Measurements from ENCODE around the gene HEXB. TPM values are rescaled to one million over a fixed set of nuclear protein-coding genes. Genes with fewer than 3 reads are reported as not detected.

Gene HEXB
- total and polyA plus RNA-seq, 2 of the 13 experiments (the other 11 are each of a cell fraction or from before 2014, with no cell fraction given), result 100 to 104 TPM

DNA sequence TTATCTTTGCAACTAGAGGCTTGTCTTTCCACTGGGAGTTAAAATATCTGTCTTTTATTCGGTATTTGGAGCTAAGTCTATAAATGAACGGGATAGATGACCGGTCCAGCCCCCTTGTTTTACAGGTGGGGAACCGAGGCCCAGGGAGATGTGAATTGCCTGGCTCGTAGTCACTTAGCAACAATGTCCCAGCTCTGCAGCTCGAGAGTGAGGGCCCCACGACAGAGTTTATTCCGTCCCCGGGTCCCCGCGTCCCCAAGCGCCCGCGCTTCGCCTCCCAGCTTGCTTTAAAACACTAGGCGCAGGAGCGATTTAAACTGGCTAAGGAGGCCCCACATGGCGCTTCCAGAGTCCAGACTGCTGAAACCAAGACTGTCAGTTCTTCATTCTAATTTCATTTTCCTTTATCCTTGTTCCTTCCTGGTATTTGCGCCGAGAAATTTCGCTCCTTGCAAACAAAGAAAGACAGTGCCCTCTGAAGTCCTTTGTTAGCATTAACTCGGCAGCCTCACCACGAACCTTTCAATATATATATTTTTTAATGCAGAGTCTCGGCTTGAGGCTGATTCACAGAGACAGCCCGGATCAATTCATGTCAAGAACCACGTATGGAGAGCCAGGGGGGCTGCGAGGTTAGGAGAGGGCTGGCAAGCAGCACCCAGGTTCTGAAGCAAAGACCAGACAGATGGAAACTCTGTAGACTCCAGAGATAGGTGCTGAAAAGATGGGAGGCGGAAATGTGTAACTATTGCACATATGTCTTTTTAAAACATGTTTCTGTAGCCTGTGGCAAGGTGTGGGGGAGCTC is 43.1 kb upstream of the HEXB start (continued):
- no peak; the same call in 1 of the 2 replicates for TF ChIP-seq HNF1A (IDR thresholded peaks at IDR 0.05; ENCODE audit: low read depth)
- no peak for TF ChIP-seq HNF1A (CRISPR knock-in tag; IDR thresholded peaks at IDR 0.05; ENCODE audit: borderline replicate concordance)
- TF ChIP-seq, protein P1, sequence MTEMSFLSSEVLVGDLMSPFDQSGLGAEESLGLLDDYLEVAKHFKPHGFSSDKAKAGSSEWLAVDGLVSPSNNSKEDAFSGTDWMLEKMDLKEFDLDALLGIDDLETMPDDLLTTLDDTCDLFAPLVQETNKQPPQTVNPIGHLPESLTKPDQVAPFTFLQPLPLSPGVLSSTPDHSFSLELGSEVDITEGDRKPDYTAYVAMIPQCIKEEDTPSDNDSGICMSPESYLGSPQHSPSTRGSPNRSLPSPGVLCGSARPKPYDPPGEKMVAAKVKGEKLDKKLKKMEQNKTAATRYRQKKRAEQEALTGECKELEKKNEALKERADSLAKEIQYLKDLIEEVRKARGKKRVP (CRISPR knock-in tag; IDR thresholded peaks at IDR 0.05), result peak in 1 of 2 experiments; percentile 49; a peak in 1 of 4 replicates
- no peak for TF ChIP-seq SCMH1 (CRISPR knock-in tag; IDR thresholded peaks at IDR 0.05; ENCODE audit: borderline replicate concordance)
- no peak for TF ChIP-seq ZNF891 (CRISPR knock-in tag; IDR thresholded peaks at IDR 0.05)
- TF ChIP-seq TARDBP (CRISPR knock-in tag; IDR thresholded peaks at IDR 0.05), result no peak
- TF ChIP-seq ZNF205 (CRISPR knock-in tag; IDR thresholded peaks at IDR 0.05), result no peak
- no peak for TF ChIP-seq ZNF12 (CRISPR knock-in tag; IDR thresholded peaks at IDR 0.05)
- no peak for TF ChIP-seq CCAR2 (optimal IDR thresholded peaks at IDR 0.05; ENCODE audit: low read depth, low read length)
- TF ChIP-seq ZC3H13 (CRISPR knock-in tag; IDR thresholded peaks at IDR 0.05), result peak; percentile 35; the same call in 1 of the 2 replicates
- TF ChIP-seq, protein P2, sequence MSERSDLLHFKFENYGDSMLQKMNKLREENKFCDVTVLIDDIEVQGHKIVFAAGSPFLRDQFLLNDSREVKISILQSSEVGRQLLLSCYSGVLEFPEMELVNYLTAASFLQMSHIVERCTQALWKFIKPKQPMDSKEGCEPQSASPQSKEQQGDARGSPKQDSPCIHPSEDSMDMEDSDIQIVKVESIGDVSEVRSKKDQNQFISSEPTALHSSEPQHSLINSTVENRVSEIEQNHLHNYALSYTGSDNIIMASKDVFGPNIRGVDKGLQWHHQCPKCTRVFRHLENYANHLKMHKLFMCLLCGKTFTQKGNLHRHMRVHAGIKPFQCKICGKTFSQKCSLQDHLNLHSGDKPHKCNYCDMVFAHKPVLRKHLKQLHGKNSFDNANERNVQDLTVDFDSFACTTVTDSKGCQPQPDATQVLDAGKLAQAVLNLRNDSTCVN (CRISPR knock-in tag; IDR thresholded peaks at IDR 0.05; ENCODE audit: borderline replicate concordance), result no peak
- no peak for TF ChIP-seq CBX5 (CRISPR knock-in tag; IDR thresholded peaks at IDR 0.05; ENCODE audit: borderline replicate concordance)
- TF ChIP-seq TRIM24 (CRISPR knock-in tag; IDR thresholded peaks at IDR 0.05), result no peak
- TF ChIP-seq, protein P3, sequence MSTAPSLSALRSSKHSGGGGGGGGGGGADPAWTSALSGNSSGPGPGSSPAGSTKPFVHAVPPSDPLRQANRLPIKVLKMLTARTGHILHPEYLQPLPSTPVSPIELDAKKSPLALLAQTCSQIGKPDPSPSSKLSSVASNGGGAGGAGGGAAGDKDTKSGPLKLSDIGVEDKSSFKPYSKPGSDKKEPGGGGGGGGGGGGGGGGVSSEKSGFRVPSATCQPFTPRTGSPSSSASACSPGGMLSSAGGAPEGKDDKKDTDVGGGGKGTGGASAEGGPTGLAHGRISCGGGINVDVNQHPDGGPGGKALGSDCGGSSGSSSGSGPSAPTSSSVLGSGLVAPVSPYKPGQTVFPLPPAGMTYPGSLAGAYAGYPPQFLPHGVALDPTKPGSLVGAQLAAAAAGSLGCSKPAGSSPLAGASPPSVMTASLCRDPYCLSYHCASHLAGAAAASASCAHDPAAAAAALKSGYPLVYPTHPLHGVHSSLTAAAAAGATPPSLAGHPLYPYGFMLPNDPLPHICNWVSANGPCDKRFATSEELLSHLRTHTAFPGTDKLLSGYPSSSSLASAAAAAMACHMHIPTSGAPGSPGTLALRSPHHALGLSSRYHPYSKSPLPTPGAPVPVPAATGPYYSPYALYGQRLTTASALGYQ (CRISPR knock-in tag; IDR thresholded peaks at IDR 0.05), result no peak
- no peak for TF ChIP-seq ZBTB39 (CRISPR knock-in tag; IDR thresholded peaks at IDR 0.05)
- TF ChIP-seq MIXL1 (CRISPR knock-in tag; IDR thresholded peaks at IDR 0.05), result no peak
- no peak for TF ChIP-seq TFE3 (CRISPR knock-in tag; IDR thresholded peaks at IDR 0.05)

All from HepG2 (cell line).